ENCODE results near the gene CSF1R. TPM values are rescaled to one million over a fixed set of nuclear protein-coding genes. Genes with fewer than 3 reads are reported as not detected.
"Not testable (repeated sequence)": the region's sequence is repeated elsewhere in the genome, so short reads cannot be mapped to it uniquely, and the experiment has no call there.

The CSF1R gene
- total and polyA plus RNA-seq, 7 donors = 1.2 to 20.0 (median 4.2) TPM

GRCh38 chr5:150052226-150052955 is 34.0 kb downstream of the CSF1R start:
- Histone ChIP-seq H3K9me3 (no peaks in the 10 kb centered on the region), H3K4me1 (no peaks in the 10 kb centered on the region), H3K4me3 (no peak overlapping the region), H3K27me3 (ENCODE audit: insufficient read depth in 3 of 3, low read length in 2 of 3) (no peaks in the 10 kb centered on the region), H3K36me3 (ENCODE audit: insufficient read depth in 1 of 2, low read depth in 1 of 2) (peaks cover 37 to 90% of the 10 kb centered on the region in 2 donors), H3K27ac (no peak overlapping the region)
- intact Hi-C loops (cut with DNase I) = no loop called here
- 63 to 97% (median 78%) methylated on average over 5 to 6 of the region's 6 CpGs for WGBS, 3 donors
- DNase-seq = peak in 1 of 2 donors; percentile 35
- peak in 1 of 4 donors; percentile 6 for ATAC-seq
- TF ChIP-seq CTCF (IDR thresholded peaks at IDR 0.05) = no peak

GRCh38 chr5:150051657-150052195 is 34.6 kb downstream of the CSF1R start:
- peak in 1 of 4 donors; percentile 25 for ATAC-seq
- H3K4me1 ChIP-seq = no peaks in the 10 kb centered on the region
- H3K27ac ChIP-seq = no peak overlapping the region
- no peak for TF ChIP-seq CTCF (IDR thresholded peaks at IDR 0.05)
- no peak overlapping the region for H3K4me3 ChIP-seq
- intact Hi-C loops (cut with DNase I) = no loop called here
- no peaks in the 10 kb centered on the region for H3K9me3 ChIP-seq
- 85 to 89% (median 86%) methylated on average over 18 of the region's 18 CpGs for WGBS, 3 donors
- H3K36me3 ChIP-seq (ENCODE audit: insufficient read depth in 1 of 2, low read depth in 1 of 2) = peaks cover 39 to 97% of the 10 kb centered on the region in 2 donors
- no peaks in the 10 kb centered on the region for H3K27me3 ChIP-seq (ENCODE audit: insufficient read depth in 3 of 3, low read length in 2 of 3)
- peak in 1 of 2 donors; percentile 47 for DNase-seq

GRCh38 chr5:150050172-150050811 is 36.1 kb downstream of the CSF1R start:
- H3K27ac ChIP-seq; H3K4me1 ChIP-seq; H3K9me3 ChIP-seq; H3K27me3 ChIP-seq (ENCODE audit: insufficient read depth in 3 of 3, low read length in 2 of 3); intact Hi-C loops (cut with DNase I); H3K4me3 ChIP-seq: not testable (repeated sequence)
- H3K36me3 ChIP-seq (ENCODE audit: insufficient read depth in 1 of 2, low read depth in 1 of 2) = peaks cover 43 to 99% of the 10 kb centered on the region in 2 donors
- DNase-seq (peak in 1 of 2 donors; percentile 33), ATAC-seq (peak in 3 of 4 donors; percentile 22 to 63 (median 40))
- 87 to 92% (median 88%) methylated on average over 14 of the region's 14 CpGs for WGBS, 3 donors

- H3K4me3 ChIP-seq = no peak overlapping the region
- ATAC-seq (no peak), DNase-seq (no peak)
- H3K27ac ChIP-seq = no peak overlapping the region
- WGBS, 3 donors = 80 to 97% (median 94%) methylated on average over 6 of the region's 6 CpGs
- peaks cover 29 to 97% of the 10 kb centered on the region in 2 donors for H3K36me3 ChIP-seq (ENCODE audit: insufficient read depth in 1 of 2, low read depth in 1 of 2)
- no peaks in the 10 kb centered on the region for H3K27me3 ChIP-seq (ENCODE audit: insufficient read depth in 3 of 3, low read length in 2 of 3)
- TF ChIP-seq CTCF (IDR thresholded peaks at IDR 0.05) = no peak
- intact Hi-C loops (cut with DNase I) = no loop called here
- H3K4me1 ChIP-seq = peaks cover 32% of the 10 kb centered on the region
- no peaks in the 10 kb centered on the region for H3K9me3 ChIP-seq
These were observed 40.3 kb downstream of the CSF1R start for GRCh38 chr5:150046031-150046430.

- DNase-seq (no peak), ATAC-seq (no peak)
- Histone ChIP-seq H3K27me3 (ENCODE audit: insufficient read depth in 3 of 3, low read length in 2 of 3) (no peaks in the 10 kb centered on the region), H3K36me3 (ENCODE audit: insufficient read depth in 1 of 2, low read depth in 1 of 2) (peaks cover 31 to 97% of the 10 kb centered on the region in 2 donors), H3K27ac (no peak overlapping the region), H3K4me1 (peaks cover 32% of the 10 kb centered on the region), H3K9me3 (no peaks in the 10 kb centered on the region), H3K4me3 (no peak overlapping the region)
- WGBS, 3 donors = 90 to 95% (median 92%) methylated on average over 6 of the region's 6 CpGs
- TF ChIP-seq CTCF (IDR thresholded peaks at IDR 0.05) = no peak
- intact Hi-C loops (cut with DNase I) = no loop called here
These were observed 40.8 kb downstream of the CSF1R start for GRCh38 chr5:150045549-150045948.

All from psoas muscle (tissue), 8 donors.